Smooth muscle cell of trachea (primary cell): Measurements from ENCODE around the gene RAB5B. TPM values are rescaled to one million over a fixed set of nuclear protein-coding genes. Genes with fewer than 3 reads are reported as not detected.

ENCODE experiments used
- total RNA-seq: library from RNA; depleted of rRNA; stranded (reverse); fragments of >200 nt; gene quantifications from 2 replicates; pipeline ENCODE4 v1.2.1, GENCODE V29; 2014

The RAB5B gene
- total RNA-seq = 65.5 and 66.2 TPM in 2 replicates

GRCh38 chr12:55973599-55974307 is at the start of gene RAB5B:
Gene RAB5B (plus strand): TSS chr12:55974078. CDS start chr12:55986961, 12,883 bp downstream.

GRCh38 chr12:55927588-55928502 is 46.0 kb upstream of the RAB5B start, which contains the start of gene PYM1:
Gene PYM1 (minus strand): TSS chr12:55927894. CDS start chr12:55927761, 133 bp downstream.

GRCh38 chr12:55930771-55931316 is 43.0 kb upstream of the RAB5B start, which contains the start of gene DGKA:
Gene DGKA (plus strand): TSS chr12:55931162. CDS start chr12:55936504, 5,342 bp downstream.

GRCh38 chr12:55965941-55966407 is 7.9 kb upstream of the RAB5B start, which contains the start of gene PMEL:
Gene PMEL (minus strand): TSS chr12:55966042. CDS start chr12:55966011, 31 bp downstream.

GRCh38 chr12:55966408-55967281 is 7.2 kb upstream of the RAB5B start, which contains the start of gene CDK2:
Gene CDK2 (plus strand): TSS chr12:55966830. CDS start chr12:55967009, 179 bp downstream.

GRCh38 chr12:55996715-55997534 is 23.0 kb downstream of the RAB5B start, which contains the start of gene SUOX:
Gene SUOX (plus strand): TSS chr12:55997276. CDS start chr12:56002222, 4,946 bp downstream.

GRCh38 chr12:56020423-56021184 is 46.7 kb downstream of the RAB5B start, which contains the start of gene IKZF4:
Gene IKZF4 (plus strand): TSS chr12:56021043. CDS start chr12:56021494, 451 bp downstream.

GRCh38 chr12:56041552-56042429 is 67.9 kb downstream of the RAB5B start, which contains the start of gene RPS26:
Gene RPS26 (plus strand): TSS chr12:56041918. CDS start chr12:56042167, 249 bp downstream.

Other genes starting within 250 kb of the RAB5B start
- gene CD63, start 245.1 kb upstream of the RAB5B start, total RNA-seq = 2,880 and 3,412 TPM in 2 replicates
- gene GDF11, start 231.0 kb upstream of the RAB5B start, total RNA-seq = 10.2 and 18.4 TPM in 2 replicates
- 63.2 and 108 TPM in 2 replicates for gene SARNP, start 156.4 kb upstream of the RAB5B start, total RNA-seq
- gene ORMDL2, start 156.0 kb upstream of the RAB5B start, total RNA-seq = 12.2 and 24.9 TPM in 2 replicates
- gene DNAJC14, start 144.5 kb upstream of the RAB5B start, total RNA-seq = 72.8 and 74.6 TPM in 2 replicates
- 8.4 and 12.1 TPM in 2 replicates for gene MMP19, start 131.1 kb upstream of the RAB5B start, total RNA-seq
- gene PYM1, start 46.2 kb upstream of the RAB5B start, total RNA-seq = 34.2 and 36.5 TPM in 2 replicates
- gene DGKA, start 42.9 kb upstream of the RAB5B start, total RNA-seq = 68.6 and 74.2 TPM in 2 replicates
- gene PMEL, start 8.0 kb upstream of the RAB5B start, total RNA-seq = 0.33 and 1.6 TPM in 2 replicates
- gene CDK2, start 7.2 kb upstream of the RAB5B start, total RNA-seq = 13.4 and 21.1 TPM in 2 replicates
- 17.5 and 19.0 TPM in 2 replicates for gene SUOX, start 23.2 kb downstream of the RAB5B start, total RNA-seq
- gene IKZF4, start 47.0 kb downstream of the RAB5B start, total RNA-seq = 1.2 and 1.7 TPM in 2 replicates
- 136 and 411 TPM in 2 replicates for gene RPS26, start 67.8 kb downstream of the RAB5B start, total RNA-seq
- 0.33 and 2.3 TPM in 2 replicates for gene ERBB3, start 106.1 kb downstream of the RAB5B start, total RNA-seq
- gene PA2G4, start 130.5 kb downstream of the RAB5B start, total RNA-seq = 101 and 138 TPM in 2 replicates
- gene RPL41, start 142.6 kb downstream of the RAB5B start, total RNA-seq = 1,465 and 2,446 TPM in 2 replicates
- gene ZC3H10, start 144.2 kb downstream of the RAB5B start, total RNA-seq = 4.4 and 5.6 TPM in 2 replicates
- gene ESYT1, start 154.2 kb downstream of the RAB5B start, total RNA-seq = 396 and 399 TPM in 2 replicates
- gene MYL6B, start 178.5 kb downstream of the RAB5B start, total RNA-seq = 68.3 and 89.3 TPM in 2 replicates
- gene MYL6, start 184.3 kb downstream of the RAB5B start, total RNA-seq = 1,139 and 2,051 TPM in 2 replicates
- gene SMARCC2, start 215.4 kb downstream of the RAB5B start, total RNA-seq = 42.6 and 58.9 TPM in 2 replicates
- 82.5 and 144 TPM in 2 replicates for gene RNF41, start 247.8 kb downstream of the RAB5B start, total RNA-seq